Karpas-422 (cell line): ENCODE data around the gene HUWE1. TPM values are rescaled to one million over a fixed set of nuclear protein-coding genes. Genes with fewer than 3 reads are reported as not detected.
"Not testable (repeated sequence)": the region's sequence is repeated elsewhere in the genome, so short reads cannot be mapped to it uniquely, and the experiment has no call there.

Source experiments
- DNase-seq: peaks from one replicate; pipeline ENCODE4 v3.0.0-alpha.2; 2015
- H2AFZ ChIP-seq: fragments of 200-600 bp; sonication (generic); 2 replicates; pipeline ENCODE4 v1.6.1; 2014; ENCODE audit warnings: antibody characterized with exemption, low read length, mixed read lengths
- H3K27ac ChIP-seq: fragments of 200-600 bp; sonication (generic); 2 replicates; pipeline ENCODE4 v1.5.1; 2014; ENCODE audit warnings: mild to moderate bottlenecking, low read length, moderate library complexity
- H3K27me3 ChIP-seq: fragments of 200-600 bp; sonication (generic); 2 replicates; pipeline ENCODE4 v1.6.1; 2014; ENCODE audit warnings: low read length, mixed read lengths
- H3K36me3 ChIP-seq: fragments of 200-600 bp; sonication (generic); 2 replicates; pipeline ENCODE4 v1.6.1; 2014; ENCODE audit warnings: low read length, mixed read lengths; ENCODE audit not compliant: insufficient read depth
- H3K4me1 ChIP-seq: fragments of 200-600 bp; sonication (generic); 2 replicates; pipeline ENCODE4 v1.6.1; 2014; ENCODE audit warnings: mild to moderate bottlenecking, low read length, mixed read lengths
- H3K4me2 ChIP-seq: fragments of 200-600 bp; sonication (generic); 2 replicates; pipeline ENCODE4 v1.6.1; 2014; ENCODE audit warnings: low read length, low read depth, mild to moderate bottlenecking; ENCODE audit not compliant: poor library complexity, severe bottlenecking
- H3K4me3 ChIP-seq: fragments of 200-600 bp; sonication (generic); 2 replicates; pipeline ENCODE4 v1.5.1; 2014; ENCODE audit warnings: mild to moderate bottlenecking, antibody characterized with exemption, low read length, mixed read lengths
- H3K79me2 ChIP-seq: fragments of 200-600 bp; sonication (generic); 2 replicates; pipeline ENCODE4 v1.6.1; 2014; ENCODE audit warnings: mild to moderate bottlenecking, low read length, mixed read lengths
- H3K9ac ChIP-seq: fragments of 200-600 bp; sonication (generic); 2 replicates; pipeline ENCODE4 v1.6.0; 2014; ENCODE audit warnings: low read length
- H3K9me2 ChIP-seq: fragments of 200-600 bp; sonication (generic), shearing (Covaris generic); replicated peaks from 2 replicates; pipeline ENCODE4 v1.6.0; 2014; ENCODE audit warnings: mild to moderate bottlenecking, low read length, moderate library complexity; ENCODE audit not compliant: insufficient read depth
- H3K9me3 ChIP-seq: fragments of 300-700, 200-600 bp; sonication (generic); 2 replicates; pipeline ENCODE4 v1.6.1; 2014; ENCODE audit warnings: low read length, mixed read lengths
- H4K20me1 ChIP-seq: fragments of 200-600 bp; sonication (generic); 2 replicates; pipeline ENCODE4 v1.6.1; 2014; ENCODE audit warnings: mild to moderate bottlenecking, antibody characterized with exemption, low read length, low read depth; ENCODE audit not compliant: insufficient read depth
- total RNA-seq: library from RNA; depleted of rRNA; stranded (reverse); fragments of >200 nt; shearing (Covaris generic); gene quantifications from 2 replicates; pipeline ENCODE4 v1.2.3, GENCODE V29; 2014; ENCODE audit warnings: low replicate concordance

The HUWE1 gene
- total RNA-seq, 1 experiment from 2014 or later, result 104 TPM

DNA sequence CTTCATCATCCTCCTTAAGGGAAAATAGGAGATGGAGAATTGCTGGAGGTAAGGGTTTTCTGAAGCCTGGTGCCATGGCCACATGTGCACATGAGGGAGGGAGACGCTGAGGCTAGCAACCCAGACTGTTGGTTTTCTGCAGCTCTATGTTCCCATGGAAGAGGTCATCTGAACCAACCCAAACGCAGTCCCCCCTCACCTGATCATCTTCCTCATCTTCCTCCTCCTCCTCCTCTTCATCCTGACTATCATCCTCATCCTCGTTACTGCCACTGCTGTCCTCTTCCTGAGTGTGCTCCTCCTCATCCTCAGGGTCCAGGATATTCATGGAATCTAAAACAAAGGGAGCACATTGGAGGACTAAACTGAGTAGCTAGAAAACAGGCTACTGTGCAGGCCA is 124.6 kb downstream of the HUWE1 start:
- no peak overlapping the region for H2AFZ ChIP-seq
- H3K9me2 ChIP-seq, result no peaks in the 10 kb centered on the region
- H3K27me3 ChIP-seq, result no peaks in the 10 kb centered on the region
- H3K9me3 ChIP-seq, result no peaks in the 10 kb centered on the region
- H3K27ac ChIP-seq, result no peak overlapping the region
- H3K4me2 ChIP-seq, result no peak overlapping the region
- H3K4me1 ChIP-seq, result no peaks in the 10 kb centered on the region
- no peak for DNase-seq
- H3K4me3 ChIP-seq, result no peak overlapping the region
- H4K20me1 ChIP-seq, result no peaks in the 10 kb centered on the region
- H3K9ac ChIP-seq, result no peak overlapping the region
- peaks cover 51% of the 10 kb centered on the region for H3K36me3 ChIP-seq
- no peaks in the 10 kb centered on the region for H3K79me2 ChIP-seq

DNA sequence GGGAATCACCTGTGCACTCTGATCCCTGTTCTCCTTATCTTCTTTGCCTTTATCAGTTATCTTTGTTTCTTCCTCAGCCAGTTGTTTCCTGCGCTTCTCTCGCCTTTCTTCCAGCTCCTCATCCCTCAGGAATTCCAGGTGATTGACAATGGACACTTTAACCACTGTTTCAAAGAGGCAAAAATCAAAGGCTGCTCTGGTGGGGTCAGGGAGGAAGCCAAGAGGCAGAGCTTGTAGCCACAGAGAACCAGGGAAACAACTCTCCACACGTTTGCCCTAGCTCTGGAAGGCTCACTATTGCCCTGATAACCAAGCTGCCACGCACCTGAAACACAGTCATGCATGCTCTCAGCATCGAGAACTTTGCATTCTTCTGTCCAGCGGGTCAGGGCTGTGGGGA is 127.9 kb downstream of the HUWE1 start:
- no peaks in the 10 kb centered on the region for H3K9me3 ChIP-seq
- H3K27me3 ChIP-seq, result no peaks in the 10 kb centered on the region
- peaks cover 51% of the 10 kb centered on the region for H3K36me3 ChIP-seq
- no peaks in the 10 kb centered on the region for H3K9me2 ChIP-seq
- H3K27ac ChIP-seq, result no peak overlapping the region
- no peaks in the 10 kb centered on the region for H3K79me2 ChIP-seq
- H3K4me1 ChIP-seq, result no peaks in the 10 kb centered on the region
- 0 out of 2 replicates have a peak, but pooled peaks cover 3% of the 10 kb centered on the region for H4K20me1 ChIP-seq
- H3K4me2 ChIP-seq, result no peak overlapping the region
- no peak for DNase-seq
- H3K4me3 ChIP-seq, result no peak overlapping the region
- no peak overlapping the region for H3K9ac ChIP-seq
- no peak overlapping the region for H2AFZ ChIP-seq

DNA sequence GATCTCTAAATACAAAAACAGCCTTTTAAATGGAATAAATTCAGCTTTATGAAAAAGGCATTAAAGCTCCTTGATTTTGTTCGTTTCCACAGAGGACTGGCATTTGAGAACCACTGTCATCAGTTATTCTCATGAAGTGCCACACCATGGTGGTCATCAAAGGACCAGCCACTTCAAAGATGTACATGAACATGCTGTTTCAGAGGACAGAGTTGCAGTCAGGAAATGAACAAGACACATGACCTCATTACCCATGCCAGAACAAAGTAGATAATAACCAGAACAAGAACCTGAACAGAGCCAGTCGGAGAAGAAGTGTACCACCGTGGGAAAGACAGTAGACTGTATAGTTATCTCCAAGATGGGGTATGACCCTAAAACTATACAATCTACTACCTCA is 129.7 kb downstream of the HUWE1 start:
- Histone ChIP-seq H3K36me3 (peaks cover 48% of the 10 kb centered on the region), H3K4me3 (no peak overlapping the region)
- DNase-seq, result no peak

DNA sequence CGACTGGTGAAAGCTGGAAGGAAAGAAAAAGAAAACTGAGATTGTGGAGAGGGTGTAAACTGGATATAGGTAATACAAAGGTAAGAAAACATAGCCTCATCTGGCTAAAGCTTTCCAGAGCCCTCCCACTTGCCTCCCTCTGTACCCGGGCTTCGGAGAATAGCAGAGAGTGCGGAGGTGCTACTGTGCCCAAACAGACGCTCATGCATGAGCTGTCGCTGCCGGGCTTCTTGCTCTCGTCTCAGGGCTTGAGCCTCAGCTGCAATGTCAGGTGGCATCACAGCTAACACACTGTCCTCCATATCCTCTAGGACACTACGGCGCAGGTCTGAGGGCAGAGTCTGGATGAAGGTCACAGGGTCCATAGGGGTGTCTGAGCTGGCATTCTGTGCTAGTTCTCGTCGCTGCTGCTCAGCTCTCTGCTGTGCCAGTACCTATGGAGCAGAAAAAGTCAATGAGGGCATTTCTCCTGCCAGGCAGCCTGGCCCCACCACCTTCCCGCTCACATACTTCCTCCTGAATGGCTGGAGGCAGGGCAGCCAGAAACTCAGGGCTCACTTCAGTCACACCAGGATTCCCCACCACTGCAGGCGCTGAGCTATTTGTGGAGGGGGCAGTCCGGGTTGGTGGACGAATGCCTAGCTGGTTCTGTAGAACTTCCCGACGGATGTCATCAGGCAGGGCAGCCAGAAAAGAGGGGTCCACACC is 135.6 kb downstream of the HUWE1 start:
- H3K9ac ChIP-seq, result no peak overlapping the region
- H3K27ac ChIP-seq, result no peak overlapping the region
- no peaks in the 10 kb centered on the region for H3K27me3 ChIP-seq
- H2AFZ ChIP-seq, result no peak overlapping the region
- peaks cover 19% of the 10 kb centered on the region for H3K36me3 ChIP-seq
- no peaks in the 10 kb centered on the region for H3K79me2 ChIP-seq
- DNase-seq, result no peak
- no peak overlapping the region for H3K4me3 ChIP-seq
- H3K9me2 ChIP-seq, result no peaks in the 10 kb centered on the region
- 0 out of 2 replicates have a peak, but pooled peaks cover under 1% of the 10 kb centered on the region for H4K20me1 ChIP-seq
- no peaks in the 10 kb centered on the region for H3K9me3 ChIP-seq
- no peak overlapping the region for H3K4me2 ChIP-seq
- no peaks in the 10 kb centered on the region for H3K4me1 ChIP-seq

More for the DNA sequence above, 129.7 kb downstream of the HUWE1 start:
- no peaks in the 10 kb centered on the region for H3K79me2 ChIP-seq
- no peaks in the 10 kb centered on the region for H3K4me1 ChIP-seq
- H3K9ac ChIP-seq, result no peak overlapping the region
- no peaks in the 10 kb centered on the region for H3K9me3 ChIP-seq
- no peaks in the 10 kb centered on the region for H3K27me3 ChIP-seq
- H3K9me2 ChIP-seq, result no peaks in the 10 kb centered on the region
- no peak overlapping the region for H2AFZ ChIP-seq
- 0 out of 2 replicates have a peak, but pooled peaks cover 3% of the 10 kb centered on the region for H4K20me1 ChIP-seq
- no peak overlapping the region for H3K4me2 ChIP-seq
- H3K27ac ChIP-seq, result no peak overlapping the region

DNA sequence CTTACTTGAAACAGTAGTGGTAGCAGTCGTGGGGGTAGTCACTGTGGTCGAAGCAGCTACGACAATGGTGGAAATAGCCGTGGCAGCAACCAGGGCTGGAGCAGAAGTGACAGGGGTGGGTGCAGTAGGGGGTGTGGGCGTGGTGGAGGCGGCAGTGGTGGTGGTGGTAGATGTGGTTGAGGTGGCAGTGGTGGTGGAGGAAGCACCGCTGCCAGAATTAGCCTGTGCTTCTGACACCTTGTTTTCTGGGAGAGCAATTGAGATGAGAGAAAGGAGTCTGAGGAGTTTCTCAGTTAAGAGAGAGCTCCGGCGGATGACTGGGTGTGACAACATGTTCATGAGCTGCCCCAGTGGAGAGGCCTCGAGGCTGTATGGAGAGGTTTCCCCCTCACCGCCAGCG is 138.9 kb downstream of the HUWE1 start:
- H3K27me3 ChIP-seq, result no peaks in the 10 kb centered on the region
- H3K36me3 ChIP-seq, result peaks cover 27% of the 10 kb centered on the region
- H4K20me1 ChIP-seq, result no peaks in the 10 kb centered on the region
- no peaks in the 10 kb centered on the region for H3K4me1 ChIP-seq
- H3K9ac ChIP-seq, result no peak overlapping the region
- no peak overlapping the region for H3K4me2 ChIP-seq
- H2AFZ ChIP-seq, result no peak overlapping the region
- H3K9me2 ChIP-seq, result no peaks in the 10 kb centered on the region
- H3K9me3 ChIP-seq, result no peaks in the 10 kb centered on the region
- no peak overlapping the region for H3K27ac ChIP-seq
- DNase-seq, result no peak
- H3K79me2 ChIP-seq, result no peaks in the 10 kb centered on the region
- no peak overlapping the region for H3K4me3 ChIP-seq

DNA sequence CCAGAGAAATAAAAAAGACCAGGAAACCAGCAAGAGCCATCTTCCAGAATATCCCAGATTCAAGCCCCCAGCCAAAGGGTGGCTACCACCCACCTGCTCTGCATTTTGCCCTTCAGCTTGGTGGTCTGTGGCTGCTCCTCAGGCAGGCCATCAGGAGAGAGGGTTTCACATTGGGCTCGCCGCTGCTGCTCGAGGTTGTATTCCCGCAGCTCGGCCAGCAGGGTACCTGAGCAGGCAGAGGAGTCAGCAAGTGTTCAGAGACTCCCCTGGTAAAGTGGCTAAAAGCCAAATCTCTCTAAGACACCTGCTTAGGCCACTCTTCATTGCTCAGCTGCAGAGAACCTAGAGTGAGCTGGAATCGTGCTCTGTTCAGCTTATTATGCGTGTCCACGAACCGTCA is 141.6 kb downstream of the HUWE1 start:
- Histone ChIP-seq H3K36me3 (peaks cover 23% of the 10 kb centered on the region), H4K20me1 (no peaks in the 10 kb centered on the region), H3K27me3 (no peaks in the 10 kb centered on the region), H3K9me3 (no peaks in the 10 kb centered on the region), H2AFZ (no peak overlapping the region), H3K4me2 (no peak overlapping the region), H3K9ac (no peak overlapping the region), H3K9me2 (no peaks in the 10 kb centered on the region), H3K4me1 (no peaks in the 10 kb centered on the region), H3K79me2 (no peaks in the 10 kb centered on the region), H3K27ac (no peak overlapping the region), H3K4me3 (no peak overlapping the region)
- no peak for DNase-seq

DNA sequence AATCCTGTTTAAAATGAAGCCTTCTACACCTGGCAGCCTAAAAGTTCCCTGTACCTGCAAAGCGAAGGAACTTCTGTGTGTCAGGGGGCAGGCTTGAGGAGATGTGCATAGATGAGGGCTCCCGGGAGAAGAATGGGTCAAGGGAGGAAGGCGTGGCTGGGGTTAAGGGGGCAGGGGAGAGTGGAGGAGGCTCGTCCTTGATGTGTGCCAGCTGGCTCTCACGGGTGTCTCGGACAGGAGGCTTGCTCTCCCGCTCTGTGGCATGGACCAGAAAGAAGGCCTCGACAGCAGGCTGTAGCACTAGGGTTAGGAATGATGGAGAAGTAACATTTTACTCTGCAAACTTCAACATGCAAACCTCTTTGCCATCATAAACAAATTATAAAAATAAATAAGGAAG is 147.7 kb downstream of the HUWE1 start:
- no peak overlapping the region for H3K27ac ChIP-seq
- no peaks in the 10 kb centered on the region for H3K79me2 ChIP-seq
- no peak overlapping the region for H2AFZ ChIP-seq
- no peaks in the 10 kb centered on the region for H3K9me2 ChIP-seq
- H3K4me3 ChIP-seq, result no peak overlapping the region
- H4K20me1 ChIP-seq, result no peaks in the 10 kb centered on the region
- no peak overlapping the region for H3K9ac ChIP-seq
- no peaks in the 10 kb centered on the region for H3K27me3 ChIP-seq
- no peak overlapping the region for H3K4me2 ChIP-seq
- peaks cover 34% of the 10 kb centered on the region for H3K36me3 ChIP-seq
- DNase-seq, result no peak
- no peaks in the 10 kb centered on the region for H3K9me3 ChIP-seq
- no peaks in the 10 kb centered on the region for H3K4me1 ChIP-seq

DNA sequence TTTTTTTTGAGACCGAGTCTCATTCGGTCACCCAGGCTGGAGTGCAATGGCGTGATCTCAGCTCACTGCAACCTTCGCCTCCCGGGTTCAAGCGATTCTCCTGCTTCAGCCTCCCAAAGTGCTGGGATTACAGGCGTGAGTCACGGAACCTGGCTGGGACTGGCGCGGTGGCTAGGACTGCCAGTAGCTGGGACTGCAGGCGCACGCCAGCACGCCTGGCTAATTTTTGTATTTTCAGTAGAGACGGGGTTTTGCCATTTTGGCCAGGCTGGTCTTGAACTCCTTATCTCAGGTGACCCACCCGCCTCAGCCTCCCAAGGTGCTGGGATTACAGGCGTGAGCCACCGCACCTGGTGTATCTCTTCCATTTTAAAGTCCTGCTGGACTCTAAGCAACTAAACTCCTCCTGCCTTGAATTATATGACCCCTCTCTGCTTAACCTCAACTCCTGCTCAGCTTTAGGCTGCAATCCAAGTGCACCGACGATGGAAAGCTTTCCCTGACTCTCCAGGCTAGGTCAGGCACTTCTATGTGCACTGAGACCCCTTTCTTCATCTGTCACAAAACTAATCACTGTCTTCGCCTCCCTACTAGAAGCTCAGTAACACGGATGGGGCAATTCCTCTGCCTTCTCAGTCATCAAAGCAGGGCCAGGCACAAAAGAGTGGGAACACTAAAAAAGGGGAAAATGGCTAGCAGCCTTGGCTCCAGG is 155.1 kb downstream of the HUWE1 start:
- not testable (repeated sequence) for H3K79me2 ChIP-seq, H3K36me3 ChIP-seq, H3K9me3 ChIP-seq, H3K27me3 ChIP-seq, H2AFZ ChIP-seq, H3K27ac ChIP-seq, H4K20me1 ChIP-seq, H3K9ac ChIP-seq, H3K4me1 ChIP-seq, H3K9me2 ChIP-seq, H3K4me3 ChIP-seq, H3K4me2 ChIP-seq
- peak; percentile 36 for DNase-seq
